Vagina (tissue), 2 donors: ENCODE data around the gene KLHL40. TPM values are rescaled to one million over a fixed set of nuclear protein-coding genes. Genes with fewer than 3 reads are reported as not detected.

Experiments used
- DNase-seq, 2 donors: peaks; one replicate each; pipeline ENCODE4 v3.0.0-alpha.2; 2017; ENCODE audit errors: extremely low spot score in 2 of 2
- H3K27ac ChIP-seq: fragments of 200-600 bp; sonication (generic); one replicate; pipeline ENCODE4 v1.5.1; 2019
- H3K27me3 ChIP-seq: fragments of 200-600 bp; sonication (generic); one replicate; pipeline ENCODE4 v1.5.1; 2019
- H3K36me3 ChIP-seq, 2 donors: fragments of 200-600 bp; sonication (generic); one replicate each; pipeline ENCODE4 v1.5.1; 2017 to 2019
- H3K4me1 ChIP-seq: fragments of 200-600 bp; sonication (generic); one replicate; pipeline ENCODE4 v1.5.1; 2019
- H3K4me3 ChIP-seq, 2 donors: fragments of 200-600 bp; sonication (generic); 1 replicate in 1 of 2; 2 replicates in 1 of 2; pipeline ENCODE4 v1.5.1; 2016 to 2019
- H3K9me3 ChIP-seq: fragments of 200-600 bp; sonication (generic); one replicate; pipeline ENCODE4 v1.5.1; 2019
- CTCF ChIP-seq, 3 experiments: fragments of 450-650 bp in 2 of 3; fragments of 200-600 bp in 1 of 3; sonication (generic) in 1 of 3; IDR thresholded peaks; one replicate each; pipeline ENCODE4 v1.5.1; 2017 to 2019; ENCODE audit warnings: antibody characterized with exemption in 3 of 3, mild to moderate bottlenecking in 2 of 3, moderate library complexity in 2 of 3
- POLR2A ChIP-seq, 2 donors: fragments of 450-650 bp; IDR thresholded peaks; one replicate each; pipeline ENCODE4 v1.6.1; 2017; ENCODE audit warnings: antibody characterized with exemption in 2 of 2, mild to moderate bottlenecking in 2 of 2, moderate library complexity in 2 of 2
- POLR2AphosphoS5 ChIP-seq, 2 donors: sonication (generic); formaldehyde crosslinking; IDR thresholded peaks; one replicate each; pipeline ENCODE4 v1.9.0; 2017; ENCODE audit warnings: antibody characterized with exemption in 2 of 2, mild to moderate bottlenecking in 2 of 2, low read depth in 1 of 2; ENCODE audit not compliant: insufficient read depth in 1 of 2
- intact Hi-C: fragments of 100-400 bp; cut with DNase I; formaldehyde crosslinking; loops from one replicate; pipeline ENCODE4 v1.15.1; 2023
- total RNA-seq: library from RNA; depleted of rRNA; stranded (reverse); fragments of >200 nt; gene quantifications from one replicate; pipeline ENCODE4 v1.2.3, GENCODE V29; 2016

KLHL40 gene
- total RNA-seq, 1 donor from 2014 or later: not detected

GRCh38 chr3:42685891-42686820, 819 bp downstream of the KLHL40 start:
- no peak overlapping the region for H3K27ac ChIP-seq
- no peaks in the 10 kb centered on the region for H3K27me3 ChIP-seq
- peaks cover 30% of the 10 kb centered on the region for H3K4me1 ChIP-seq
- H3K4me3 ChIP-seq: peak overlapping the region; percentile 21 to 24
- TF ChIP-seq POLR2A (IDR thresholded peaks at IDR 0.05) (no peak), CTCF (IDR thresholded peaks at IDR 0.05) (no peak)
- intact Hi-C loops: no loop called here
- no peak for DNase-seq
- no peaks in the 10 kb centered on the region for H3K36me3 ChIP-seq
- H3K9me3 ChIP-seq: no peaks in the 10 kb centered on the region

- Histone ChIP-seq H3K27ac (no peak overlapping the region), H3K36me3 (no peaks in the 10 kb centered on the region), H3K4me1 (peaks cover 30% of the 10 kb centered on the region), H3K27me3 (no peaks in the 10 kb centered on the region), H3K9me3 (no peaks in the 10 kb centered on the region), H3K4me3 (no peak overlapping the region)
- intact Hi-C loops: no loop called here
- TF ChIP-seq POLR2AphosphoS5 (IDR thresholded peaks at IDR 0.05; ENCODE audit: insufficient read depth in 1 of 2, low read depth in 1 of 2): no peak
- no peak for TF ChIP-seq POLR2A (IDR thresholded peaks at IDR 0.05)
- no peak for TF ChIP-seq CTCF (IDR thresholded peaks at IDR 0.05)
- no peak for DNase-seq
Measured at GRCh38 chr3:42686832-42687650, 1.7 kb downstream of the KLHL40 start.

- TF ChIP-seq POLR2AphosphoS5 (IDR thresholded peaks at IDR 0.05; ENCODE audit: insufficient read depth in 1 of 2, low read depth in 1 of 2) (no peak), CTCF (IDR thresholded peaks at IDR 0.05) (no peak), POLR2A (IDR thresholded peaks at IDR 0.05) (no peak)
- Histone ChIP-seq H3K4me1 (peaks cover 30% of the 10 kb centered on the region), H3K27ac (no peak overlapping the region), H3K9me3 (no peaks in the 10 kb centered on the region), H3K36me3 (no peaks in the 10 kb centered on the region), H3K27me3 (no peaks in the 10 kb centered on the region), H3K4me3 (no peak overlapping the region)
- intact Hi-C loops: no loop called here
- DNase-seq: no peak
Measured at GRCh38 chr3:42688016-42688415, 2.7 kb downstream of the KLHL40 start.

- no peaks in the 10 kb centered on the region for H3K36me3 ChIP-seq
- no peaks in the 10 kb centered on the region for H3K9me3 ChIP-seq
- peaks cover 24% of the 10 kb centered on the region for H3K4me1 ChIP-seq
- TF ChIP-seq CTCF (IDR thresholded peaks at IDR 0.05): no peak
- TF ChIP-seq POLR2A (IDR thresholded peaks at IDR 0.05): no peak
- no peak for TF ChIP-seq POLR2AphosphoS5 (IDR thresholded peaks at IDR 0.05; ENCODE audit: insufficient read depth in 1 of 2, low read depth in 1 of 2)
- H3K27ac ChIP-seq: no peak overlapping the region
- DNase-seq: no peak
- H3K27me3 ChIP-seq: no peaks in the 10 kb centered on the region
- no peak overlapping the region for H3K4me3 ChIP-seq
- intact Hi-C loops: no loop called here
Measured at GRCh38 chr3:42688487-42689420, 3.4 kb downstream of the KLHL40 start.
